ENCODE results near the gene ATP1A1.

ATP1A1 gene

GRCh38 chr1:116439701-116440100 lies 66.7 kb downstream of the ATP1A1 start:
- no peak for DNase-seq (ENCODE audit: low read depth in 2 of 2)

DNA sequence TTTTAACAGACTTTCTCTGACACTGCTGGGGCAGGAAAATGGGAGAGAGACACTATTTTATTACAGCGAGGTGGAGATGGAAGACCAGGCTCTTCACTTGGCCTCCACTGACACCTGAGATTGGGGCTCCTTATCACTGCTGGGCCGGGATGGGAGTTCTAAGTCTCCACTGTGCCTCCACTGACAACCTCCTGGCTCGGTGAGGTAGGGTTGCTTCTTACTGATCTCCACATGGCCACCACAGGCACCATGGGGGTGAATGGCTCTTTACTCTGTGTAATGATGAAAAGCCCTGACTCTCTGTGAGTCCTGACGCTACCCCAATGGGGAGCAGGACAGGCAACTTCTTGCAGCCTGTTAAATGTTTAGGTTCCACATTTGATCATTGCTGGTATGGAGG lies 67.7 kb downstream of the ATP1A1 start:
- no peak for DNase-seq (ENCODE audit: low read depth in 2 of 2)

DNA sequence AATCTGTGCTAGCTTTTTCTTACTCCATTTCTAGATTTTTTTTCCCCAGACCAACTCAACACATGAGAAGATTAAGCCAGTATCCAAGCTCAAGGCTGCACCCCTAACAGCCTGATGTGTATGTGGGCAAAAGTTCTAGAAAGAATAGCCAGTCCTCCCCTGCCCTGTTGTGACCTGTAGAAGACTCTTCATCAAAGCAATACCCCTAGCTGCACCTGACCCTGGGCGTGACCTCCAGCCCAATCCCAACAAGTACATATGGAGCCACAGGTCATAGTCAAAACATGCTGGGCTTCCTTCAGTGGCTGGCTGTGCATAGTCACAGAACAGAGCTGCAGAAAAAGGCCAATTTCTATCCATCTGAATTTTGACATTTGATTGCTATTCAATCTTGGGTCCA lies 72.5 kb downstream of the ATP1A1 start:
- no peak for DNase-seq (ENCODE audit: low read depth in 2 of 2)

DNA sequence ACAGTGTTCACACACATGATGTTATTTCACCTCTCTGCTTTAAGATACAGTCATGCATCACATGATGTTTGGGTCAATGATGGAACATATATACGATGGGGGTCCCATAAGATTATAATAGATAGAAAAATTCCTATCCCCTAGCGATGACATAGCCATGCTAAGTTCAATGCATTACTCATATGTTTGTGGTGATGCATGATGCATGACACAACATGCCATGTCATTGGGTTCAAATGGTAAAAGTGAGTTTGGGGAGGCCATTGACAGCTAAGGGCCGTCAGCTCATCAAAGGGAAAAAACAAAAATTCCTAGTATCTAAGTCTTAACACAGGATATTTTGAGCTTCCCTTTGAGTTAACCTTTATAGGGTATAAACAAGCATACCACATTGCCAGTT lies 73.6 kb downstream of the ATP1A1 start:
- no peak for DNase-seq (ENCODE audit: low read depth in 2 of 2)

- no peak for DNase-seq (ENCODE audit: low read depth in 2 of 2)
These were observed 75.8 kb downstream of the ATP1A1 start for GRCh38 chr1:116448785-116449385.

GRCh38 chr1:116449578-116449977 lies 76.5 kb downstream of the ATP1A1 start:
- no peak for DNase-seq (ENCODE audit: low read depth in 2 of 2)

GRCh38 chr1:116451702-116452101 lies 78.7 kb downstream of the ATP1A1 start:
- no peak for DNase-seq (ENCODE audit: low read depth in 2 of 2)

DNA sequence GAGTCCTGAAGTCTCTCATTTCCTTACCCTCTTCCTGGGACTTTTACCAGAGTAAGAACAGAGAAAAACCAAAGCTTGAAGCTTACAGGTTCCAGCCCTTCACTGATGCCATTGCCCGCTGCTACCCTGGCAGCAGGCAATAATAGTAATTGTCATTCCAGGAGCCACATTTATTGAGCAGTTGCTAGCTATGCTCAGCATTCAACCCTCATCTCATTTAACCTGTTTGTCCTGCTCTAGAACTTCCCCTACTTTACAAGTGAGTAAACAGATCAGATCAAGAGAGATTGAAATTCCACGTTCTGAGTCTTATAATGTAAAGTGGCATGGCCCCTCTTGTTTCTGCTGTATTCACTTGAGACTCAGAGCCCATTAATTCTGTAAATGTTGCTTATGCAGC lies 80.4 kb downstream of the ATP1A1 start:
- DNase-seq (ENCODE audit: low read depth in 2 of 2): no peak

DNA sequence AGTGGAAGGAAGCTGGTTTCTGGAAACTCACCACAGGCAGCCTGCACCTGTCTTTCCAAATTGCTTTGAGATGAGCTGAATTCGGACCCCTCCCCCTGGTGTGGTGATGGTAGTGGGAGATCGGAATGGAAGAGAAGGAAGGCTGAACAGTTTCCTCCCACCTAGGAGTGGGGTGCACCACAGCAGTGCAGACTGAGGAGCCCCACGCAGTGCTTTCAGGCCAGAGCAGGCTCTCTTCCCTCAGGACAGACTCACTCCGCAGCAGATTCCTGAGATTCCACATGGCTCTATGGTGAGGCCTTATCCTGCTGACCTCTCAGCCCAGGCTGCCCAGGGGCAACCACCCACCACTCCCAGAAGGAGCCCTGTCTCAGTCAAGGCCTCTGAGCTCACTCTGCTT lies 80.9 kb downstream of the ATP1A1 start:
- no peak for DNase-seq (ENCODE audit: low read depth in 2 of 2)

Measured in stimulated activated CD8-positive, alpha-beta memory T cell treated with anti-CD3 and anti-CD28 coated beads, Interleukin-7, amount 100 ng/mL, for 1 hour (primary cell).